Natural killer cell (primary cell): ENCODE measurements around the gene SRP9. TPM values are rescaled to one million over a fixed set of nuclear protein-coding genes. Genes with fewer than 3 reads are reported as not detected.

Experiments
- ATAC-seq, 3 donors: fragments of 150-1000 bp in 2 of 3; fragments of 200-7000 bp in 1 of 3; cut with Tn5 transposase; 1 replicate in 1 of 3; 2 replicates in 2 of 3; pipeline ENCODE4 v1.10.0; 2021; ENCODE audit warnings: mild to moderate bottlenecking in 2 of 3, moderate library complexity in 2 of 3
- DNase-seq, 2 donors: peaks; one replicate each; pipeline versions ENCODE4 v3.0.0 to v3.0.0-alpha.2; 2013 to 2021; ENCODE audit warnings: mixed read lengths in 1 of 2
- H3K27ac ChIP-seq: one replicate; pipeline ENCODE4 v1.5.1; 2013; ENCODE audit warnings: mild to moderate bottlenecking, low read length
- H3K27me3 ChIP-seq: one replicate; pipeline ENCODE4 v1.6.1; 2013; ENCODE audit warnings: low read length; ENCODE audit not compliant: control insufficient read depth, insufficient read depth
- H3K36me3 ChIP-seq: one replicate; pipeline ENCODE4 v1.6.1; 2013; ENCODE audit warnings: low read length; ENCODE audit not compliant: control insufficient read depth, insufficient read depth
- H3K4me1 ChIP-seq: one replicate; pipeline ENCODE4 v1.6.1; 2013; ENCODE audit warnings: low read length; ENCODE audit not compliant: control insufficient read depth, insufficient read depth
- H3K4me3 ChIP-seq: one replicate; pipeline ENCODE4 v1.5.1; 2013; ENCODE audit warnings: low read length
- H3K9me3 ChIP-seq: one replicate; pipeline ENCODE4 v1.6.1; 2013; ENCODE audit warnings: low read length; ENCODE audit not compliant: control insufficient read depth, insufficient read depth
- H3K27ac Mint-ChIP-seq, 2 donors: one replicate each; pipeline ENCODE4 v1.8.0; 2022; ENCODE audit warnings: mild to moderate bottlenecking in 2 of 2, mixed read lengths in 2 of 2, moderate library complexity in 1 of 2
- H3K27me3 Mint-ChIP-seq, 2 donors: one replicate each; pipeline ENCODE4 v1.8.0; 2022; ENCODE audit warnings: low read depth in 2 of 2, mixed read lengths in 2 of 2
- H3K36me3 Mint-ChIP-seq: one replicate; pipeline ENCODE4 v1.8.0; 2022; ENCODE audit warnings: mixed read lengths
- H3K4me1 Mint-ChIP-seq, 2 donors: one replicate each; pipeline ENCODE4 v1.8.0; 2022; ENCODE audit warnings: mixed read lengths in 2 of 2
- H3K4me3 Mint-ChIP-seq: one replicate; pipeline ENCODE4 v1.8.0; 2022; ENCODE audit warnings: mild to moderate bottlenecking, moderate library complexity, mixed read lengths
- H3K9me3 Mint-ChIP-seq, 2 donors: one replicate each; pipeline ENCODE4 v1.8.0; 2022; ENCODE audit warnings: mixed read lengths in 2 of 2
- WGBS: methylation state at CpG from one replicate; pipeline ENCODE4 v1.1.7; 2013; ENCODE audit warnings: missing lambda C conversion rate; ENCODE audit not compliant: insufficient coverage; 5-methylcytosine and 5-hydroxymethylcytosine counted together
- intact Hi-C: fragments of 100-400 bp; cut with micrococcal nuclease; formaldehyde crosslinking; loops from one replicate; pipeline ENCODE4 v1.14.2; 2022
- total RNA-seq, 4 donors: library from RNA; stranded (reverse); fragments of 120-200 nt in 1 of 4; gene quantifications; one replicate each; pipeline versions ENCODE4 v1.2.3 to v1.2.4, GENCODE V29; 2013 to 2022
- TF ChIP-seq, protein P1 (sequence below): fragments of 200-600 bp; IDR thresholded peaks from one replicate; pipeline ENCODE4 v1.8.0; 2022; ENCODE audit warnings: antibody characterized with exemption

Gene SRP9
- total RNA-seq, 3 donors from 2014 or later (not counting 1 experiment from before 2014, with no cell fraction given), result 83.1 to 116 (median 93.0) TPM

DNA sequence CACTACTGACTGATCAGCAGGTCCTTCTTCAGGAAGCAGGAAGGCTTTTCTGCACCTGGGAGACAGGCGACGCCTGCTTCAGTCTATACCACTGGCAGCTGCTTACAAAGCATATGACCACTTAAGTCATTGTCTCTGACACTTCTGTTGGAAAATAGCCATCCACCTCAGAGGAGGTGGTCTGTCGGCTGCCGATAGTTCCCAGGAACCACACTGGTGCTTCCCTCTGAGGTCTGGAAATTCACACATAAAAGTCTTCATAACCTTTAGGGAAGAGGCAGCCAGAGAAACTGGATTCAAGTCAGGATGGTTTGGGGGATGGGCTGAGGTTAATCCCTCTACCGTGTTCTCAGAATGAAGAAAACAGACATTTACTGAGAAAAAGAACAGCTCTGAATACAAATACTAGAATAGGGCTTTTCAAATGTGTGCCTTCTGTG, 15.6 kb upstream of the SRP9 start:
- WGBS, result 90% methylated on average over 5 of the region's 5 CpGs
- Mint-ChIP-seq H3K36me3 (no peaks in the 10 kb centered on the region), H3K27me3 (peaks cover 0 to 6% of the 10 kb centered on the region in 2 donors), H3K4me3 (no peak overlapping the region), H3K4me1 (no peaks in the 10 kb centered on the region), H3K9me3 (no peaks in the 10 kb centered on the region), H3K27ac (no peak overlapping the region)
- ATAC-seq (no peak), DNase-seq (no peak)
- Histone ChIP-seq H3K27me3 (no peaks in the 10 kb centered on the region), H3K27ac (no peak overlapping the region), H3K4me3 (no peak overlapping the region), H3K9me3 (no peaks in the 10 kb centered on the region), H3K4me1 (no peaks in the 10 kb centered on the region), H3K36me3 (no peaks in the 10 kb centered on the region)
- intact Hi-C loops, result no loop called here
- TF ChIP-seq, protein P1, sequence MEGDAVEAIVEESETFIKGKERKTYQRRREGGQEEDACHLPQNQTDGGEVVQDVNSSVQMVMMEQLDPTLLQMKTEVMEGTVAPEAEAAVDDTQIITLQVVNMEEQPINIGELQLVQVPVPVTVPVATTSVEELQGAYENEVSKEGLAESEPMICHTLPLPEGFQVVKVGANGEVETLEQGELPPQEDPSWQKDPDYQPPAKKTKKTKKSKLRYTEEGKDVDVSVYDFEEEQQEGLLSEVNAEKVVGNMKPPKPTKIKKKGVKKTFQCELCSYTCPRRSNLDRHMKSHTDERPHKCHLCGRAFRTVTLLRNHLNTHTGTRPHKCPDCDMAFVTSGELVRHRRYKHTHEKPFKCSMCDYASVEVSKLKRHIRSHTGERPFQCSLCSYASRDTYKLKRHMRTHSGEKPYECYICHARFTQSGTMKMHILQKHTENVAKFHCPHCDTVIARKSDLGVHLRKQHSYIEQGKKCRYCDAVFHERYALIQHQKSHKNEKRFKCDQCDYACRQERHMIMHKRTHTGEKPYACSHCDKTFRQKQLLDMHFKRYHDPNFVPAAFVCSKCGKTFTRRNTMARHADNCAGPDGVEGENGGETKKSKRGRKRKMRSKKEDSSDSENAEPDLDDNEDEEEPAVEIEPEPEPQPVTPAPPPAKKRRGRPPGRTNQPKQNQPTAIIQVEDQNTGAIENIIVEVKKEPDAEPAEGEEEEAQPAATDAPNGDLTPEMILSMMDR, result no peak

DNA sequence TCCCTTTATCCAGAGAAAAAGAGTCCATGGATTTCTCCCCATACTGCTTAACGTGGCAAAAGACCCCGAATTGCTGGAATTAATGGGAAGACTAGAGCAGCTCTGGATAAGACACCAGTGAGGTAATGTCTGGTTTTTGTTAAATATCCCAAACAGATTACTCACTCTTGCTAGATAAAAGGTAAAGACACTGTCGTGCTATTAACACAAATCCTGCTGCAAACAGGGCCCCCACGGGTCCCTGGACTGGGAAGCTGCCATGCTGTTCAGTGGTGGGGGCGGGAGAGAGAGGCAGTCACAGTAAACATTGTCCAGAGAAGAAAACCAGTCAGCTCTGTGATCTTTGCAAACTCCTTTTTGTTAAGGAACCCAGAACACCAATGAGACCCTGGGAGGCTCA, 15.2 kb upstream of the SRP9 start:
- ATAC-seq, result no peak
- Histone ChIP-seq H3K36me3 (no peaks in the 10 kb centered on the region), H3K4me3 (no peak overlapping the region), H3K27ac (no peak overlapping the region), H3K4me1 (no peaks in the 10 kb centered on the region), H3K9me3 (no peaks in the 10 kb centered on the region), H3K27me3 (no peaks in the 10 kb centered on the region)
- Mint-ChIP-seq H3K27me3 (peaks cover 0 to 6% of the 10 kb centered on the region in 2 donors), H3K27ac (no peak overlapping the region), H3K36me3 (no peaks in the 10 kb centered on the region), H3K4me1 (no peaks in the 10 kb centered on the region), H3K4me3 (no peak overlapping the region), H3K9me3 (no peaks in the 10 kb centered on the region)
- 90% methylated on average over 3 of the region's 5 CpGs for WGBS
- no peak for DNase-seq
- TF ChIP-seq, protein P1, result no peak
- intact Hi-C loops, result no loop called here

DNA sequence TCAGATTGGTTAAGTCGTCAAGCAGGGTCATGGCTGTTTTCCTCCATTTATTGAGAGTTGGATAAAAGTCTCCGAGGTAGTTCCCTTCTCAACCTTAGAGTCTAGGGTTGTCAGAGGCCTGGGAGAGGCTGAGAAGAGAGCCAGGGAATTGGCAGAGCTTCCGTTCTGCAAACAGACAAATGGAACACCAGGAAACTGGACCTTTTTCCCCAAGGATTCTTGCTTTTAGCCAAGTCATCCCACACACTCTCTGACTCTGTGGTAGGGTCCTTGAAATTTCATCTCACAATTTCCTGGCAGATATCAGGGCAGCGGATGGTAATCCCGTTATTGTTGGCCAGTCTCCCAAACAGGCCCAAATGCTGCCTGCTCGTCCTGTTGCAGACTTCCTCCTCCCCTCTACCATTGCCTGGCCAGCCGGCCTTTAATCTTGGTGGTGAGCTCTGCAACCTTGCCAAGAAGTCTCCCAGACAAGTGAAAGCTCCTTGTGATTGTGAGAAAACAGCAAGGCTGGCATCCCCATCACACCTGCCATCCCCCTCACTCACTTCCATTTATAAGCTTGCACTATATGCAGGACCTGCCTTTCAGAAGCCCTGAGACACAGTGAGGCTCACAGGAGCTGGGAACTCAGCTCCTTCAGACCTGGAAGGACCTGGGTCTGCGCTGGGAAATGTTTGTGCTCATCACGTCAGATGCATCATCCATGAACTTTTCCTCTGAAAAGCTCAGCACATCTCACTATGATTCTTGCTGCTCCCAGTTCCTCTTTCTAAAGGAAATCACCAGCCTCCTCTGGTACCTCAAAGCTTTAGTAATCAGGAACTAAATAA, 13.7 kb upstream of the SRP9 start:
- Mint-ChIP-seq H3K4me3 (no peak overlapping the region), H3K27ac (no peak overlapping the region), H3K4me1 (no peaks in the 10 kb centered on the region), H3K9me3 (no peaks in the 10 kb centered on the region), H3K36me3 (no peaks in the 10 kb centered on the region), H3K27me3 (peaks cover 0 to under 1% of the 10 kb centered on the region in 2 donors)
- no peaks in the 10 kb centered on the region for H3K36me3 ChIP-seq
- DNase-seq (no peak), ATAC-seq (no peak)
- H3K27ac ChIP-seq, result no peak overlapping the region
- H3K9me3 ChIP-seq, result no peaks in the 10 kb centered on the region
- WGBS, result 81% methylated on average over 9 of the region's 9 CpGs
- TF ChIP-seq, protein P1, result no peak
- no peaks in the 10 kb centered on the region for H3K27me3 ChIP-seq
- H3K4me3 ChIP-seq, result no peak overlapping the region
- intact Hi-C loops, result no loop called here
- H3K4me1 ChIP-seq, result no peaks in the 10 kb centered on the region
